Fibroblast of the conjunctiva (primary cell): ENCODE data around the gene KIF6.

Experiments
- DNase-seq: peaks from one replicate; pipeline ENCODE4 v3.0.0-alpha.2; 2010; ENCODE audit warnings: low read depth

KIF6 gene

GRCh38 chr6:39381550-39382140 lies 343.6 kb downstream of the KIF6 start:
- DNase-seq: no peak

- DNase-seq: no peak
Observed at GRCh38 chr6:39380837-39381549, 344.2 kb downstream of the KIF6 start.

- DNase-seq: no peak
Observed at GRCh38 chr6:39378960-39379425, 346.2 kb downstream of the KIF6 start.

- no peak for DNase-seq
Observed at GRCh38 chr6:39378175-39378959, 346.8 kb downstream of the KIF6 start.

- DNase-seq: peak; percentile 57
Observed at GRCh38 chr6:39377539-39377950, 347.7 kb downstream of the KIF6 start.

- no peak for DNase-seq
Observed at GRCh38 chr6:39375405-39375804, 349.8 kb downstream of the KIF6 start.

GRCh38 chr6:39370390-39370789 lies 354.8 kb downstream of the KIF6 start:
- DNase-seq: no peak

GRCh38 chr6:39369987-39370386 lies 355.2 kb downstream of the KIF6 start:
- DNase-seq: no peak

- no peak for DNase-seq
Observed at GRCh38 chr6:39367700-39368099, 357.5 kb downstream of the KIF6 start.

GRCh38 chr6:39366931-39367618 lies 358.1 kb downstream of the KIF6 start:
- DNase-seq: no peak

- no peak for DNase-seq
Observed at GRCh38 chr6:39365281-39366074, 359.7 kb downstream of the KIF6 start.

GRCh38 chr6:39363280-39363679 lies 361.9 kb downstream of the KIF6 start:
- no peak for DNase-seq

GRCh38 chr6:39362487-39362865 lies 362.7 kb downstream of the KIF6 start:
- DNase-seq: no peak

GRCh38 chr6:39361657-39362486 lies 363.3 kb downstream of the KIF6 start:
- peak; percentile 28 for DNase-seq

- DNase-seq: no peak
Observed at GRCh38 chr6:39360378-39360777, 364.8 kb downstream of the KIF6 start.

GRCh38 chr6:39357998-39358686 lies 367.1 kb downstream of the KIF6 start:
- peak; percentile 23 for DNase-seq

GRCh38 chr6:39353698-39354315 lies 371.4 kb downstream of the KIF6 start:
- no peak for DNase-seq

- no peak for DNase-seq
Observed at GRCh38 chr6:39350723-39351505, 374.3 kb downstream of the KIF6 start.

- no peak for DNase-seq
Observed at GRCh38 chr6:39348740-39349139, 376.5 kb downstream of the KIF6 start.
